SK-MEL-5 (cell line): ENCODE measurements around the gene CD47. TPM values are rescaled to one million over a fixed set of nuclear protein-coding genes. Genes with fewer than 3 reads are reported as not detected.

ENCODE experiments used
- DNase-seq: peaks from one replicate; pipeline ENCODE4 v3.0.0-alpha.2; 2016; ENCODE audit warnings: low read depth, low spot score
- in situ Hi-C: cut with HindIII; loops from 2 replicates; pipeline ENCODE4 v1.10.0; 2016; ENCODE audit warnings: low sequenced_read_pairs, high pct_unique_total_duplicates, low pct_unique_long_range_greater_than_20kb
- total RNA-seq: library from RNA; depleted of rRNA; stranded (reverse); fragments of >200 nt; shearing (Covaris generic); gene quantifications from 2 replicates; pipeline ENCODE4 v1.2.3, GENCODE V29; 2014

The CD47 gene
- total RNA-seq, 1 experiment from 2014 or later = 169 TPM

DNA sequence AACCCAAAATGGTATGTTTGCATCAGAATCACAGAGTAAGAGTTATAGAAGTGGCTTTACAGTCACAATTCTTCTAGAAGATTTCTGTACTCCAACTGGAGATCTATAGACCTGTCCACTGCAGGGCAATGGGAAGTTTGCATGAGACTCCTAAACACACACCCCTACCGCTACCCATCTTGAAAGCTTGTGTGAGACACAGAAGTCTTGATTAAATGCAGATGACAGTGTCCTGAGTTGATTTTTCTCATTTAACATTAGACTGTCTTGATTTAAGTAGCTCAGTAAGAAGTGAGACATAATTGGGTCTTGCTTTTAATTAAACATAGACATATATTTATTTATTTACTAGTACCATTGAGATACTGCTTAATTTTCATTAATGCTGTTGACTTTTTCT, 54.4 kb downstream of the CD47 start:
- in situ Hi-C loops = no loop called here
- no peak for DNase-seq

DNA sequence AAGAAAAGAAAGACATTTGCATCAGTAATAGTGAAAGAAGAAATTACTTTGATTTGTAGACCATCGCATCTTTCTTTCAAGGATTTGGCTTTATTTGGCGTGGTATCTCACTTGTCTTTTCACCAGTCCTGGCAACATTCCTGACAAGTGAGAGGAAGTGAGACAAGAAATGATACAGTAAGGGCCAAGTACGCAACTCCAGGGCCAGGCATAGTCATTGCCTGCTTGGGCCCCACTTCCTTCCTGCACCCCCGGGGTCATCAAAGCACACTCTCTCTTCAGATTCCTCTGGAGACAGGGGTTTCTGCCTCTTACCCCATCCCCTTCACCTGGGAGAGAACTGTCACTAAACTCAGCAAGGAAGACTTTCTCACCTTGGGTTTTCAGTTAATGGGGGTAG, 55.1 kb downstream of the CD47 start:
- in situ Hi-C loops = no loop called here

DNA sequence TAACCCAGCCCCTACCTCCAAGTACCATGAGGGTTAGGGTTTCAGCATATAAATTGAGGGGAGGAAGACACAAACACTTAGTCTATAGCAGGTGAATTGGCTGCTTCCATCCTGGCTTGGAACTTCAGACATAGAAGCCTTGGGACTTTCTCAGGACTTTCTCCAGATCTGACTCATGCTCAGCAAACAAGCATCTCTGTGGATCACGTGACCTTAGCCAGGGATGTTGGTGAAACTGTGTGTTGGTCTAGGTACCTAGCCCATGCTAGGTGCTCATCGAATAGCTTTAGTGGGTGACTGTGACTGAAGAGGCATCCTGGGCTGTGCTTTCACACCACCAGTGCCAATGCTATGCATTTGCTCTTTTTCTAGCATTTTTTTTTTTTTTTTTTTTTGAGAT, 58.9 kb downstream of the CD47 start:
- DNase-seq = no peak
- in situ Hi-C loops = no loop called here

More for the DNA sequence above, 55.1 kb downstream of the CD47 start:
- no peak for DNase-seq

DNA sequence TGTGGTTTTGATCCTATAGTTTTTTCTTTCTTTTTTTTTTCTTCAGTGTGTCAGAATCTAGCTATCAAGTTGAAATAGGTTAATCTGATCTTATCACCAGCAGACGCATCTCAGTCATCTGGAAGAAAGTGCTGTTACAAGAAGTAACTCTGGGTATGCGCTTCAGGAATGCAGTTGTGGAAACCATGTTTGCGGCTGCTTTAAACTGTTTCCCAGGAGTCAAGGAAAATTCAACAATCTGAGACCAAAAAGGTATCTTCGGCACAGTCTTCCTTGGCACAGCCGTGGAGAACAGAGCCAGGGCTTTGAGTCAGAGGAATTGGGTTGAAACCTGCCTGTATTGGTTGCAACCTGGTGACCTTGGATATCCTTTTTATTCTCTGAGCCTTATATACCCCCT, 59.9 kb downstream of the CD47 start:
- no peak for DNase-seq
- in situ Hi-C loops = no loop called here

DNA sequence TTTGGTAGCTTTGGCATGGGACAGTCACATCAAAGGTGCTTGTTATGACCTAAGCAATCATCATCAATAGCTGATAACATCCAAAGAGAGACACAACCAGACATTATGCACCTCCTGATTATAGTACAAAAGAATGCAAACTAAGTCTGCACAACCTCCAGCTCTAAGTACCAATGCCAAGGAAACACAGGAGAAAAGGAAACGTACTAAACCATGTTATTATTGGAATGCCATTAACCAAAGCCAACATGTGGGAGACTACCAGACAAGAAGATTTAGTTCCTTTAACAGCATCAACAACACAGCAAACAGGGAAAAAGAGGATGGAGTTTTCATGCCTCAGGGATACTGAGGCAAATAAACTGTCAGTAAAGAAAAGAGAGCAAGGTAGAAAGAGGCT, 61.4 kb downstream of the CD47 start:
- no peak for DNase-seq
- in situ Hi-C loops = no loop called here

DNA sequence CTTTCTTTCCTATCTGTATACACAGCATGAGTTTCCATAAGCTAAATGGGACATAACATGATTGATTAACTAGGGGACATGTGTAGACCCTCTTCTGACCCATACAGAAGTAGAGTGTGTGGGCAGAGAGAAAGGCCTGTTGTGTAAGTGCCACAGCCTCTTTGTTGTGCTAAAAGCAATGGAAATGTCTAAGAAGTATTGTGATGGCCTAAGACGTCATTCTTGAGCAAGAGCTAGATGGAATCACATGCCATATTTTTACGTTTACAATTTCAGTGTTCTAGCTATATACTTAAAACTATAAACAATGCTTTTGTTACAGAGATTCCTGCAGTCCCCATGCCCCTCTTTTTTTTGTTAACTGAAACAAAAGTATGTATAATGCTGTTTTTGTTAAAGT, 61.9 kb downstream of the CD47 start:
- no peak for DNase-seq
- in situ Hi-C loops = no loop called here

DNA sequence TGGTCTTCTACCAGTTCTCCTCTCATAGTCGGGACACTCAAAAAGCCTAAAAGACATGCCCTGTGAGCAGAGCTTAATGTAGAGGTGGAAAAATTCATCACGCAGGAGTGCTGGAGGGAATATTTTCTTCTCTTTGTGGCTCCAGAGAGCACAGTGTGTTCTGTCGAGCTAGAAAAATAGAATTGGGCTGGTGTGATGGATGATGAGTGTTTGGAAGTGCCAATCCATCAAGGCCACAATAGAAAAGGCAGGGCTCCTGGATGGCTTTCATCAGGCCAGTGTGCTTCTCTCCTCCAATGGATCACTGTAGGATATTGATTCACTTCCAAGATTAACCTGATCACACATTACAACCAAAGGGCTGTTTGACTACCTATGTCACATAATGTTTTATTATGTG, 65.7 kb downstream of the CD47 start:
- in situ Hi-C loops = no loop called here

DNA sequence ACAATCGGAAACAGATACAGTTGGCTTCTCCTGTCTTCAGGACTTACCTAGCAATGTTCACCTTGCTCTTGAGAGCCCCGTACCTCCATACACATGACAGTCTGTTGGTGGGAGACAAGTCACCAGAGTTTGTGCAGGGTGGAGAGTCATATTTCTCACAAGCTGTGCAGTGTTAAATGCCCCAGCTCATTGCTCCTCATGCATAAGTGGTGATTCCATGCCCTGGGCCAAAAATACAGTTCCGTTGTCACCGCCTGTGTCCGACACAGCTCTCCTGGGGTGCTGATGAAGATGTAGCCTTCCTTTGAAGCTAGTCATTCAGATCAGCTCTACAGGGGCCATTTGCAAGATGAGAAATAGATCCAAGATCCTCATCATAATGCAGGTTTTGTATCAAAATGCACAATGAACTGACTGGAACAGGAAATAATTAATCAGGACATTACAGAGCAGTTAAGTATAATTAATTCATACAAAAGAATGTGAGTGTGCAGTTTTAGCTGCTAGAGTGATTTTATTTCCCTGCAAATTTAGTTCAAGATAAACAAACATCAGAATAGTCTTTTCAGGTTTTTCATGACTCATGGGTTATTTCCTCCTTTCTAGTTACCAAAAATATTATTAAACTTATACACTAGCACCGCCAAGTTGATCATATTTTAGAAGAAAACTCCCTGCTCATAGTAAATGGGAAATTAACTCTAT, 66.5 kb downstream of the CD47 start:
- DNase-seq = no peak
- in situ Hi-C loops = no loop called here

More for the DNA sequence above, 65.7 kb downstream of the CD47 start:
- DNase-seq = no peak

DNA sequence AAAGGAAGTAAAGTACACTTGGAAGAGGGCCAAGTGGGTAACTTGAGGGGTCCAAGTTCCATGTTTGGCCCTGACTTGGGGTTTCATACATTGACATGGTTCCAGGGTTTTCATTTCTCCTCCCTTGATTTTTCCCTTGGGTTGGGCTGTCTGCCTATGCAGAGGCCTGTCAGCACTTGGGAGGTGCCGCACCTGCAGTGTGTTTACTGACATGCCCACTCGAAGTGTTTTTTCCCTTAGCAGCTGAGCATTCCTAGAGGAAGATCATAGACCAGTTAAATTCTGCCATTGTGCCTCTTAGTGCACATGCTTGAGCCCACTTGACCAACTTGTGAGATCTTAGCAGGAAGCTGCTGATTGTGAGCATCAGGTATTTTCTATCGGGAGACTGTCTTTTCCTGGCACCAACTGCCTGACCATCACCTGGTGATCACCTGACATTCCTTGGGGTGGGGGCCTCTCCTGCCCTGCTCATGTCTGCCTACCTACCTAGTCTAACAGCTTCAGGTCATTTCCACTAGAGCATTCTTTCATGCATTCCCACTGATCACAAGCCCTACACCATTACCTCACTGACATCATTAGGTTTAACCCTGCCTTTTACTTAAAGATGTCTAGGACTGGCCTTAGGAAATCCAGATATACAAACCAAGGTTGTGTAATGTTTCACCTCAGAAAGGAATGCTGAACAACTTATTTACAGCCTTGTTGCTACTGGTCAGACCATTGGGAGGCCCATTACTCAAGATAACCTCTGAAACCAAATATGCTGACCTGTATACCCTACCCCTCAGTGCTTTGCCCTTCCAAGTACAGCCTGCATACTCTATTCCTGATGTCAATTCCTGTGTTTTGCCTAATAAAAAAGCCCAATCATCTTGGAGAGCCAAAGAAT, 68.3 kb downstream of the CD47 start:
- no peak for DNase-seq
- in situ Hi-C loops = no loop called here

DNA sequence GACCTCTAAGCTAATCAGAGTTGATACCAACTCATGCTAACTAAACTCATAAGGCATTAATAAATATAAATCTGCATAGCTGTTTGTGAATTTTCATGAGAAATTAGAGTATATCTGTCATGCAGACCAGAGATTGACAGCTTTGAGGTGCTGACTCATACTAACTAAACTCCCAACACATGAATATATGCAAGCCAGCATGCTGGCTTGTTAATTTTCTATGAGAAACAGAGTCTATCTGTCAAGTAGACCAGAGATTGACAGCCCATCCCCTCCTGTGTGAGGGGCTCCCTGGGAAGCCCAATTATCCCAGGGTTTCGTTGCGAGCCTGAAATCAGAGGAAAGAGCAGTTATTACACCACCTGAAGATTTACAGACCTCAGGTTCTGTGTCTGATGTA, 69.3 kb downstream of the CD47 start:
- DNase-seq = no peak
- in situ Hi-C loops = no loop called here

DNA sequence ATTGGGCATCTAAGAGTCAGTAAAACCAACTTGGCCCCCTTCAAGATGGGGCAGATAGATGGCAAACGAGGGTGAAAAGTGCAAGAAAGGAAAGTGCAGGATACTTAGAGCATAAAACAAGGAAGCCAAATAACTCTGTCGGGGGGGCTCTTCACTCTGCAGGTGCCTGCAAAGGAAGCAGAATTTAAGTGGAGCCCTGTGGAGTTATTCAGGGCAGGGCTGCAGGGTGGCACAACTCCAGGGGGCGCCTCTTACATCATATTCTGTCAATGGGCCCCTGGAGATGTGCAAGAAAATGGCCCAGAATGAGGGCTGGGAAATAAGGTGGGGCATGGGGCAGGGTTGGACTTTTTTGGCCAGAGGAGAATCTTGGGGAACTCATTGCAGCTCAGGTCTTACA, 69.7 kb downstream of the CD47 start:
- in situ Hi-C loops = no loop called here
- DNase-seq = no peak

DNA sequence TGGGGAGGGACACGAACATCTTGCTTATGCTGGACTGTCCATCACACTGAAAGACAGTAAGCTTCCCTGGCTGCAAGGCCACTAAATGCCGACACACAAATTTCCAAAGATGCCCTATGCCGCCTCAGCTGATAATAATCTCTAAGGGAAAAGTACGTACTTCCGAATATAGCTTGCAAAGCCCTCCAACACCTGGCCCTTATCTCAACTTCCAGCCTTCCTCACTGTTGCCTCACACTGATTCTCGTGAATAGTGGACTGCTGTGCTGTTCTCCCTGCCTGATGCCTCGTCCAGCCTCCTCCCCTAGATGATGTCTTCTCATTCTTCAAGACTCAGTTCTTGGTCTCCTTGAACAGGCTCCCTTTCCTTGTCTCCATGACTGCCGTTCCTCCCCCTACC, 72.3 kb downstream of the CD47 start:
- no peak for DNase-seq
- in situ Hi-C loops = no loop called here

DNA sequence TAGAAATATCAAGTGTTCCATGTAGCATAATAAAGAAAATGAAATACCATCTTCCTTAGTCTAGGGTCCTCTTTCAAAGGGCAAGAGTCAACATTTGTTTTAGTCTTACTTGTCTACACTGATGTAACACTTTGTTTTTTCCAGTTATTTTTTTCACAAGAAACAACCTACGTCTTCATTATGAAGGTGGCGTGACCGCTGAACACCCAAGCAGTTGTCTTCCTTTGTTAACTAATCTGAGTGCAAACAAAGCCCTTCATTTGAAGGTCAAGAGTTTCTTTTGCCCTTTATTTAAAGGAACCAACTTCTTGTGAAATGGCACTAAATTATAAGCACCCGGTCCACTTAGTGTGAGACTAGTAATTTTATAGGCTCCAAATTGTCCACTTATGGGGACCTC, 73.2 kb downstream of the CD47 start:
- DNase-seq = no peak
- in situ Hi-C loops = no loop called here

DNA sequence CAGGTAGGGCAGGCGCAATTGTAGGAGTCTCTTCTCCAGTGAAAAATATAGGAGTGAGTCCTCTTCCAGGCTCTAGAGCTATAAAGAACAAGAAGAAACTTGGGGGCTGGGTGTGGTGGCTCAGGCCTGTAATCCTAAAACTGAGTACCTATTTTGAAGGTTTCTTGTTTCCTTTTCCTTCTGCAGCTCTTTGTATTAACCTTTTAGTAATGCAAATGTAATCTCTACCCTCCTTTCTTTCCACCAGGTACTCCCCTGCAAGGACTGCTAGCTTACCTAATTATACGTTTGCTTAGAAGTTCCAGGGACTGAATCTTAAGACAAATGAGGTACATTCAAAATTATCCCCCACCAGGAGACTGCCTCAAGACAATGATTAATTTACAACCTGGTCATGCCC, 75.9 kb downstream of the CD47 start:
- no peak for DNase-seq
- in situ Hi-C loops = no loop called here

DNA sequence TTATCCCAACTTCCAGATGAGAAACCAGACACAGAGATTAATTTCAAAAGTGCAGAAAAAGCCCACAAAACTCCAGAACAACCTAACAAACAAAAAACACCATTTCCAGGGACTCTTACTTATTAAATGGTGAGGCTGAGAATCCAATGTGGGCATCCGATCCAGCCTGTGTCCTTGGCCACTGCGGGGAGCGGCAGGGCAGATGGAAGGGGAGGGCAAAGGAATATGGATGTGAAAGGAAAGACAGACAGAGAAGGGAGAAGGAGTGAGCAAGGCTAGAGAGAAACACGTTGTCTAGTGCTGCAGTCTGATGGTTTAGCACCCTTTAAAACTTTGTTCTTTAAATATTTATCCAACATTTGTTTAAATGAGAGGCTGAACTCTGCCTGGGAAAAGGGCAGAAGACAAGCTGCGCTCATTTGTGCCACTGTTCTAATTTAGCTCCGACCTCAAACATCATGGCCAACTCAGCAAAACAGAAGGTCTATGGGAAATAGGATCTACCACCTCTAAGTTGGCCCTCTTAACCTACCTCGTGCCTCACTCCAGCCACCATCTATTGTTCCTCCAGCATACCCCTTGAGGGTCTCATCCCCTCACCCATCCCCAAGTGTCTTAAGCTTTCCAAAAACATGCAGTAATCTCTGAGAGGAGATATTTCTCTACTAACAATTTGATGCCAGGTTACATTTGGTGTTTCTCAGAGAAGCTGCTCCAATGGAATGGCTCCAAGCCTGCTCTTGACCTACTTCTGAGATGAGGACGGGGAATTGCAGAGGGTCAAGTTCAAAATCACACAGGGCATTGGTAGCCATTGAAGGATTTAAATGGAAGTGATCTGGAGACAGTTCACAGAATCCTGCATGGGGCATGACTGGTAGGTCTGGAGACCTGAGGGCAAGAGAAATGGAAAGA, 77.4 kb downstream of the CD47 start:
- in situ Hi-C loops = no loop called here

DNA sequence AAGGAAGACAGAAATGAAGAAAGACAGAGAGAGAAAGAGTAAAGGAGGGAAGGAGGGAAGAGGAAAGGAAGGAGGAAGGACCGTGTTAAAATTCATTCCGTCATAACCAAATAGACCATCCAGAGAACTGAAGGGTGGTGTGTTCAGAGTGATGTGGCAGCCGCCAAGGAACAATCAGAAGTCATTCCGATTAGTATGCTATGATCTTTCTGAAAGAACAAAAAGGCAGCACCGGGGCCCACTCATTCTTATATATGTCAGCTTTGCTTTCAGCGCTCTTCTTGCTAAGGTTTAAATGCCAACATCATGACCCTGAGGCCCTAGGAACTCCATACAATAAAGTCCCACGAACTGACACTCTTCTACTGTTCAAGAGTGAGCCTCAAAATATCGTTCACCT, 78.5 kb downstream of the CD47 start:
- no peak for DNase-seq
- in situ Hi-C loops = no loop called here

More for the DNA sequence above, 77.4 kb downstream of the CD47 start:
- DNase-seq = no peak

DNA sequence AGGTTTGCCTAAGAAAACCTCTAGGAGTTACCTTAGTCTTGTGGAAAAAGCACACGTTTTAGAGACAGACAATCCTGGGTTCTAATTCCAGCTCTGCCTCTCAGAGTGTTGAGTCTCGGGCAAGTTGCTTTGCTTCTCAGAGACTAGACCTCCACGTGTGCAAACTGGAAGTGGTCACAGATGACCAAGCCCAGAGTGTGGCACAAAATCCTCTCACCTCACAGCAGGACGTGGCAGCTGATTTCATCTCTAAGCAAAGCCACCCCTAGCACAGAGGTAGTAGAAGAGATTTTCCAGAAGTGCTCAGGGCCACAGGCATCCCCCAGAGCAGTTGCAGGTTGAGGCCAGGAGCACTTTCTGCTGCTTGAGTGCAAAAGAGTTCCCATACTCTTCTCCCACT, 79.2 kb downstream of the CD47 start:
- in situ Hi-C loops = no loop called here
- DNase-seq = no peak
